GM06990 (cell line): ENCODE results near the gene CPN1.
"Not testable (repeated sequence)": the region's sequence is repeated elsewhere in the genome, so short reads cannot be mapped to it uniquely, and the experiment has no call there.

Source experiments
- DNase-seq: peaks from one replicate; pipeline ENCODE4 v3.0.0-alpha.2; 2011; ENCODE audit not compliant: insufficient read length; ENCODE audit errors: extremely low read depth
- H3K27me3 ChIP-seq: replicated peaks from 2 replicates; pipeline ENCODE4 v1.6.0; 2011; ENCODE audit warnings: low read length; ENCODE audit not compliant: control insufficient read depth, insufficient read depth
- H3K36me3 ChIP-seq: 2 replicates; pipeline ENCODE4 v1.5.1; 2011; ENCODE audit warnings: low read length; ENCODE audit not compliant: control insufficient read depth, insufficient read depth
- H3K4me3 ChIP-seq: replicated peaks from 2 replicates; pipeline ENCODE4 v1.5.1; 2011; ENCODE audit warnings: low read depth, mild to moderate bottlenecking, control low read depth, low read length
- CTCF ChIP-seq: IDR thresholded peaks from 2 replicates; pipeline ENCODE4 v1.5.1; 2011; ENCODE audit warnings: low read length, control low read depth, mild to moderate bottlenecking, inconsistent platforms; ENCODE audit not compliant: insufficient read depth, poor library complexity, severe bottlenecking

The CPN1 gene

GRCh38 chr10:100081075-100082001, at the start of gene CPN1:
Gene CPN1, minus strand, starts transcription at chr10:100081869. Its CDS starts 244 bp downstream, at chr10:100081625.
- H3K36me3 ChIP-seq, result no peaks in the 10 kb centered on the region
- H3K27me3 ChIP-seq, result no peaks in the 10 kb centered on the region
- no peak for TF ChIP-seq CTCF
- H3K4me3 ChIP-seq, result no peak within 1 kb of the TSS
- no peak for DNase-seq

- Histone ChIP-seq H3K4me3 (no peak overlapping the region), H3K27me3 (no peaks in the 10 kb centered on the region), H3K36me3 (no peaks in the 10 kb centered on the region)
- DNase-seq, result no peak
- TF ChIP-seq CTCF, result no peak
Measured at GRCh38 chr10:100130831-100131230, 49.2 kb upstream of the CPN1 start.

DNA sequence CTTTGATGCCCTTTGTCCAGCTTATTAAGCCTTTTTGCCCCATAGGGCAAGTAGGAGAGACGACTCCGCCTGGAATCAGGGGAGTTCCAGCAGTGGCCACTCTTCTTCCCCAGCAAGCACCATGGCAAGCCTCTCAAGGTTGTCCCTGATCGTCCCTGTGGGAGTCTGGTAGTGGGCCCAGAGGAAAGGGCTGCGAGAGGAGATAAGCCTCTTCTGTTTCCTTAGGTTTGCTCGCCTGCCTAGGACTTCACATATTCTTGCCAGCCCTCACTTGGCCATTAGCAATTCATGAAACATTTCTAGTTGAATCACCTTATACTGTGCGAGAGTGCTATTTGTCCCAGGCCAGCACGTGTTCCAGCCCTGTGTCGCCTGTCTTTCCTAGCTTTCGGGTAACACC, 47.8 kb upstream of the CPN1 start:
- no peak for DNase-seq
- no peak overlapping the region for H3K4me3 ChIP-seq
- TF ChIP-seq CTCF, result no peak
- no peaks in the 10 kb centered on the region for H3K36me3 ChIP-seq
- no peaks in the 10 kb centered on the region for H3K27me3 ChIP-seq

- no peaks in the 10 kb centered on the region for H3K27me3 ChIP-seq
- TF ChIP-seq CTCF, result no peak
- no peak for DNase-seq
- H3K4me3 ChIP-seq, result no peak overlapping the region
- H3K36me3 ChIP-seq, result no peaks in the 10 kb centered on the region
Measured at GRCh38 chr10:100128951-100129350, 47.3 kb upstream of the CPN1 start.

GRCh38 chr10:100125335-100125734, 43.7 kb upstream of the CPN1 start:
- not testable (repeated sequence) for H3K4me3 ChIP-seq, H3K27me3 ChIP-seq, DNase-seq, H3K36me3 ChIP-seq

- TF ChIP-seq CTCF, result no peak
- Histone ChIP-seq H3K4me3 (no peak overlapping the region), H3K27me3 (no peaks in the 10 kb centered on the region), H3K36me3 (no peaks in the 10 kb centered on the region)
- DNase-seq, result no peak
Measured at GRCh38 chr10:100124097-100124496, 42.4 kb upstream of the CPN1 start.
